K562 (cell line): Measurements from ENCODE around the gene GEMIN7. TPM values are rescaled to one million over a fixed set of nuclear protein-coding genes. Genes with fewer than 3 reads are reported as not detected.
A peak's percentile ranks its signal among the peaks of the same experiment; 100 is the strongest.

Source experiments
- ETV1 ChIP-seq: fragments of 450-650 bp; conservative IDR thresholded peaks from 2 replicates; pipeline ENCODE4 v1.6.1; 2016; ENCODE audit warnings: missing genetic modification characterization, control low read depth, low read depth, missing compliant biosample characterization
- FOXJ3 ChIP-seq: sonication (generic); formaldehyde crosslinking; IDR thresholded peaks from 2 replicates; pipeline ENCODE4 v1.4.0; 2020; ENCODE audit warnings: mild to moderate bottlenecking, missing genetic modification reagents
- GMEB1 ChIP-seq: fragments of 250-450 bp; sonication (Bioruptor Pico); IDR thresholded peaks from 2 replicates; pipeline ENCODE4 v1.4.0; 2020; ENCODE audit warnings: mild to moderate bottlenecking
- HIVEP1 ChIP-seq: fragments of 250-450 bp; sonication (Bioruptor Pico); IDR thresholded peaks from 2 replicates; pipeline ENCODE4 v1.4.0; 2020; ENCODE audit warnings: mild to moderate bottlenecking
- PCBP1 ChIP-seq: fragments of 200-400 bp; formaldehyde crosslinking; IDR thresholded peaks from 2 replicates; pipeline ENCODE4 v1.6.1; 2018; ENCODE audit warnings: mild to moderate bottlenecking, low read depth, low read length; ENCODE audit not compliant: poor library complexity, severe bottlenecking
- SAP30 ChIP-seq: fragments of 200-600 bp; sonication (generic); IDR thresholded peaks from 2 replicates; pipeline ENCODE4 v1.6.1; 2012; ENCODE audit warnings: borderline replicate concordance, low read depth, mild to moderate bottlenecking, moderate library complexity, low read length, control low read depth, inconsistent platforms; ENCODE audit not compliant: insufficient read depth, poor library complexity, severe bottlenecking
- SIN3B ChIP-seq: fragments of 450-650 bp; IDR thresholded peaks from 2 replicates; pipeline ENCODE4 v1.6.1; 2017; ENCODE audit warnings: low read depth, mild to moderate bottlenecking, moderate library complexity
- TOE1 ChIP-seq, 2 experiments: fragments of 450-650 bp in 1 of 2; sonication (generic) in 1 of 2; formaldehyde crosslinking in 1 of 2; IDR thresholded peaks; 2 replicates each; pipeline versions ENCODE4 v1.7.1 to v1.8.0; 2016 to 2022; ENCODE audit warnings: borderline replicate concordance in 2 of 2, mild to moderate bottlenecking in 2 of 2, antibody characterized with exemption in 1 of 2, inconsistent platforms in 1 of 2, low read depth in 1 of 2, missing genetic modification reagents in 1 of 2, moderate library complexity in 1 of 2
- ZBTB9 ChIP-seq: fragments of 450-650 bp; formaldehyde crosslinking; IDR thresholded peaks from 2 replicates; pipeline ENCODE4 v1.4.0; 2020; ENCODE audit warnings: mild to moderate bottlenecking, moderate library complexity
- polyA plus RNA-seq, 8 experiments: library from polyadenylated mRNA; depleted of rRNA in 4 of 8; stranded (reverse) in 5 of 8; unstranded in 3 of 8; fragments of >200 nt; fragmentation: Nextera tagmentation in 2 of 8; fragmentation: Illumina TruSeq in 1 of 8; extraction: Ambion mirVana in 2 of 8; extraction: Trizol in 1 of 8; gene quantifications; 2 replicates each; pipeline versions ENCODE4 v1.2.1 to v1.2.3, GENCODE V29; 2011 to 2014; ENCODE audit warnings: inconsistent platforms in 1 of 8, missing spikeins in 1 of 8
- total RNA-seq, 7 experiments: library from RNA; depleted of rRNA in 6 of 7; stranded (reverse); fragments of >200 nt in 6 of 7; fragmentation: Illumina TruSeq in 2 of 7; extraction: Trizol in 2 of 7; gene quantifications; 2 replicates each; pipeline versions ENCODE4 v1.2.1 to v1.2.3, GENCODE V29; 2011 to 2021; ENCODE audit warnings: low replicate concordance in 1 of 7
- TF ChIP-seq, protein P1 (sequence below): fragments of 450-650 bp; IDR thresholded peaks from 2 replicates; pipeline ENCODE4 v1.6.1; 2016; ENCODE audit warnings: mild to moderate bottlenecking, moderate library complexity

Gene GEMIN7
- total and polyA plus RNA-seq, 9 of the 15 experiments (the other 6 are each of a cell fraction or from before 2014, with no cell fraction given), result 23.1 to 124 (median 54.9) TPM

GRCh38 chr19:45079063-45079910, at the start of gene GEMIN7 (continued):
- TF ChIP-seq GMEB1 (peak; percentile 66), SAP30 (peak; percentile 15), ZBTB9 (peak; percentile 55; the same call in 1 of the 2 replicates), SIN3B (peak; percentile 95), HIVEP1 (CRISPR knock-in tag) (0 out of 2 replicates have a peak, but pooled peaks have one; percentile 49), TOE1 (IDR thresholded peaks at IDR 0.05; ENCODE audit: borderline replicate concordance) (peak; percentile 73; the same call in 1 of the 2 replicates), TOE1 (CRISPR knock-in tag; IDR thresholded peaks at IDR 0.05; ENCODE audit: borderline replicate concordance, low read depth) (no peak; the same call in 1 of the 2 replicates), ETV1 (tag) (no peak), FOXJ3 (no peak), PCBP1 (peak; percentile 90)
- TF ChIP-seq, protein P1, sequence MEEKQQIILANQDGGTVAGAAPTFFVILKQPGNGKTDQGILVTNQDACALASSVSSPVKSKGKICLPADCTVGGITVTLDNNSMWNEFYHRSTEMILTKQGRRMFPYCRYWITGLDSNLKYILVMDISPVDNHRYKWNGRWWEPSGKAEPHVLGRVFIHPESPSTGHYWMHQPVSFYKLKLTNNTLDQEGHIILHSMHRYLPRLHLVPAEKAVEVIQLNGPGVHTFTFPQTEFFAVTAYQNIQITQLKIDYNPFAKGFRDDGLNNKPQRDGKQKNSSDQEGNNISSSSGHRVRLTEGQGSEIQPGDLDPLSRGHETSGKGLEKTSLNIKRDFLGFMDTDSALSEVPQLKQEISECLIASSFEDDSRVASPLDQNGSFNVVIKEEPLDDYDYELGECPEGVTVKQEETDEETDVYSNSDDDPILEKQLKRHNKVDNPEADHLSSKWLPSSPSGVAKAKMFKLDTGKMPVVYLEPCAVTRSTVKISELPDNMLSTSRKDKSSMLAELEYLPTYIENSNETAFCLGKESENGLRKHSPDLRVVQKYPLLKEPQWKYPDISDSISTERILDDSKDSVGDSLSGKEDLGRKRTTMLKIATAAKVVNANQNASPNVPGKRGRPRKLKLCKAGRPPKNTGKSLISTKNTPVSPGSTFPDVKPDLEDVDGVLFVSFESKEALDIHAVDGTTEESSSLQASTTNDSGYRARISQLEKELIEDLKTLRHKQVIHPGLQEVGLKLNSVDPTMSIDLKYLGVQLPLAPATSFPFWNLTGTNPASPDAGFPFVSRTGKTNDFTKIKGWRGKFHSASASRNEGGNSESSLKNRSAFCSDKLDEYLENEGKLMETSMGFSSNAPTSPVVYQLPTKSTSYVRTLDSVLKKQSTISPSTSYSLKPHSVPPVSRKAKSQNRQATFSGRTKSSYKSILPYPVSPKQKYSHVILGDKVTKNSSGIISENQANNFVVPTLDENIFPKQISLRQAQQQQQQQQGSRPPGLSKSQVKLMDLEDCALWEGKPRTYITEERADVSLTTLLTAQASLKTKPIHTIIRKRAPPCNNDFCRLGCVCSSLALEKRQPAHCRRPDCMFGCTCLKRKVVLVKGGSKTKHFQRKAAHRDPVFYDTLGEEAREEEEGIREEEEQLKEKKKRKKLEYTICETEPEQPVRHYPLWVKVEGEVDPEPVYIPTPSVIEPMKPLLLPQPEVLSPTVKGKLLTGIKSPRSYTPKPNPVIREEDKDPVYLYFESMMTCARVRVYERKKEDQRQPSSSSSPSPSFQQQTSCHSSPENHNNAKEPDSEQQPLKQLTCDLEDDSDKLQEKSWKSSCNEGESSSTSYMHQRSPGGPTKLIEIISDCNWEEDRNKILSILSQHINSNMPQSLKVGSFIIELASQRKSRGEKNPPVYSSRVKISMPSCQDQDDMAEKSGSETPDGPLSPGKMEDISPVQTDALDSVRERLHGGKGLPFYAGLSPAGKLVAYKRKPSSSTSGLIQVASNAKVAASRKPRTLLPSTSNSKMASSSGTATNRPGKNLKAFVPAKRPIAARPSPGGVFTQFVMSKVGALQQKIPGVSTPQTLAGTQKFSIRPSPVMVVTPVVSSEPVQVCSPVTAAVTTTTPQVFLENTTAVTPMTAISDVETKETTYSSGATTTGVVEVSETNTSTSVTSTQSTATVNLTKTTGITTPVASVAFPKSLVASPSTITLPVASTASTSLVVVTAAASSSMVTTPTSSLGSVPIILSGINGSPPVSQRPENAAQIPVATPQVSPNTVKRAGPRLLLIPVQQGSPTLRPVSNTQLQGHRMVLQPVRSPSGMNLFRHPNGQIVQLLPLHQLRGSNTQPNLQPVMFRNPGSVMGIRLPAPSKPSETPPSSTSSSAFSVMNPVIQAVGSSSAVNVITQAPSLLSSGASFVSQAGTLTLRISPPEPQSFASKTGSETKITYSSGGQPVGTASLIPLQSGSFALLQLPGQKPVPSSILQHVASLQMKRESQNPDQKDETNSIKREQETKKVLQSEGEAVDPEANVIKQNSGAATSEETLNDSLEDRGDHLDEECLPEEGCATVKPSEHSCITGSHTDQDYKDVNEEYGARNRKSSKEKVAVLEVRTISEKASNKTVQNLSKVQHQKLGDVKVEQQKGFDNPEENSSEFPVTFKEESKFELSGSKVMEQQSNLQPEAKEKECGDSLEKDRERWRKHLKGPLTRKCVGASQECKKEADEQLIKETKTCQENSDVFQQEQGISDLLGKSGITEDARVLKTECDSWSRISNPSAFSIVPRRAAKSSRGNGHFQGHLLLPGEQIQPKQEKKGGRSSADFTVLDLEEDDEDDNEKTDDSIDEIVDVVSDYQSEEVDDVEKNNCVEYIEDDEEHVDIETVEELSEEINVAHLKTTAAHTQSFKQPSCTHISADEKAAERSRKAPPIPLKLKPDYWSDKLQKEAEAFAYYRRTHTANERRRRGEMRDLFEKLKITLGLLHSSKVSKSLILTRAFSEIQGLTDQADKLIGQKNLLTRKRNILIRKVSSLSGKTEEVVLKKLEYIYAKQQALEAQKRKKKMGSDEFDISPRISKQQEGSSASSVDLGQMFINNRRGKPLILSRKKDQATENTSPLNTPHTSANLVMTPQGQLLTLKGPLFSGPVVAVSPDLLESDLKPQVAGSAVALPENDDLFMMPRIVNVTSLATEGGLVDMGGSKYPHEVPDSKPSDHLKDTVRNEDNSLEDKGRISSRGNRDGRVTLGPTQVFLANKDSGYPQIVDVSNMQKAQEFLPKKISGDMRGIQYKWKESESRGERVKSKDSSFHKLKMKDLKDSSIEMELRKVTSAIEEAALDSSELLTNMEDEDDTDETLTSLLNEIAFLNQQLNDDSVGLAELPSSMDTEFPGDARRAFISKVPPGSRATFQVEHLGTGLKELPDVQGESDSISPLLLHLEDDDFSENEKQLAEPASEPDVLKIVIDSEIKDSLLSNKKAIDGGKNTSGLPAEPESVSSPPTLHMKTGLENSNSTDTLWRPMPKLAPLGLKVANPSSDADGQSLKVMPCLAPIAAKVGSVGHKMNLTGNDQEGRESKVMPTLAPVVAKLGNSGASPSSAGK, result peak; percentile 74
